GM19395 (cell line): ENCODE data around the gene SOCS3.
"Not testable (repeated sequence)": the region's sequence is repeated elsewhere in the genome, so short reads cannot be mapped to it uniquely, and the experiment has no call there.

Experiments
- ATAC-seq: cut with Tn5 transposase; IDR thresholded peaks from one replicate; pipeline ENCODE4 v1.9.1; 2021; ENCODE audit warnings: mild to moderate bottlenecking, moderate library complexity; ENCODE audit not compliant: unreplicated experiment

Gene SOCS3

GRCh38 chr17:78335209-78335608 lies 24.7 kb downstream of the SOCS3 start:
- ATAC-seq: no peak

DNA sequence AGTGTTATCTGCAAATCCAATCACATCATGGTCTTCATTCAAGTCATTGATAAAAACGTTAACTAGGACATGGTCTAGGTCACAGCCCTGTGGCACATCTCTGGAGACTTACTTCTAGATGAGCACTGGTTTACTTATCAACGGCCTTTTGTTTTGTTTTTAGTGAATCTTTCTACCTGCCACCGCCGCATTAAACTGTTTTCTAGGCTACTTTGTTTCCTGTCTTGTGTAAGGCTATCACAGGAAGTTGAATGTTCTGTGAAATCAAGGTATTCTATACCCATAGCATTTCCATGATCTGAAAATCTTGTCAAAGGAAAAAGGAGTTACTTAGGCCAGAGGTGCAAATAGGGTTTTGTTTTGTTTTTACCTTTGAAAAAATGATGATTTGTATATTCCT lies 26.9 kb downstream of the SOCS3 start:
- ATAC-seq: no peak

- not testable (repeated sequence) for ATAC-seq
Observed at GRCh38 chr17:78331355-78331754, 28.5 kb downstream of the SOCS3 start.

DNA sequence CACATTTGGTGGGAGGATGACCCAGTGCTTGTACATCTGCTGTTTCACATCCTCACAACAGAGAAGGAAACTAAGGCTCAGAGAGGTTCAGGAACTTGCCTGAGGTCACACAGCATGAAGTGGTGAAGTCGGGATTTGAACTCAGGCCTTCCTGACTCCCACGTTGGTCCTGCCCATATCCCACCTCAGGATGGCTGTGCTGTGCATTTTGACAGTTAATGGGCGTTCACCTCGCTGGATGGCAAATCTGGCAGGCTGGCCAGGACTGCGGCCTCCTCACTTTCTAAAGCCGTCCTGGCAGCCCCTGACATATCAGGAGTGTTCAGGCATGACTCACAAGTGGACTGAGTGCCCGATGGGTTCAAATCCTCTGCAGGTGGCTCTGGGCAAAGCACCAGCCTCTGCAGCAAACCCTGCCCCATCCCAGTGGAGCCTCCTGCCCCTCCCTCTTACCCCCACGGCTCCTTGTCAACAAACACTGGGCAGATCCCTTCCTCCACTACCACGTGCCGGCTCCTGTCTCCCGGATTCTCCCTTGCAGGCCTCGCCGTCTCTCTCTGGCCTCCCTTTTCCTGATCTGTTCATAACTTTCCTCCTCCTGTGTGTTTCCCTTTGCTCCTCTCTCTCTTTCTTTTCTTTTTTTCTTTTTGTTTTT lies 29.2 kb downstream of the SOCS3 start:
- ATAC-seq: no peak

DNA sequence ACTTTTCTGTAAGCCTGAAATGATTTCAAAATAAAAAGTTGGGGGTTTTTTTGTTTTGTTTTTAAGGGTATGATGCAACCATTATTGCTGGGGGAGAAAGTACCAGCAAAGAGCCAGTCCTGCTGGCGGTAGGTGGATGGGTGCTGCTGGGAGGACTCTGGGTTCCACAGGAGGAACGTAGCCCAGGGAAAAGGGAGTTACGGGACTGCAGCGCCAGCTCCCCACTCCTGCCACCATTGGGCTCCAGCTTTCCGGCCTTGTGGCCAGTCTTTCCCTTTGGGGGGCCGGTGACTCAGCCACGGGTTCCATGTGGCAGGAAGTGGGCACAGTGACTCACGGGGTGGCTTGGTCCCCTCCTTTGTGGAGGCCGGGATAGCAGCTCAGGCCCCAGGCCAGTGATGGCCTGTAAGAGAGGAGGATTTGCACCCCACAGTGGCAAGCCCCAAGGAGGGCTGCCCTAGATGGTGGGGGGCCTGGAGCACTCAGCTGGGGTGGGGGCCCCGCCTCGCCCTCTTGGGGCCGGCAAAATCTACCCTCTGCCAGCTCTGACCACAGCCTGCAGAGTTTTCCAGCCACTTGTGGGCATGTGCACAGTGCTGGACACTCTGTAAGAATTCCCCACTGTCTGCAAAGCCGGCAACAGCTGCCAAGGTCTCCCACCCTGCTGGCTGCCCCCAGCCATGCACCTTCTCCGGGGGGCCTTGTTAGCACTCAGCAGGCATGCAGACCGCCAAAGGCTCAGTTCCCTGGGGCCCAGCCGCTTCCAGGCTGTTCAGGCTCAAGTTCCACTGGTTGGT lies 30.4 kb downstream of the SOCS3 start:
- no peak for ATAC-seq

- no peak for ATAC-seq
Observed at GRCh38 chr17:78327880-78328279, 32.0 kb downstream of the SOCS3 start.

- ATAC-seq: no peak
Observed at GRCh38 chr17:78325076-78325687, 34.7 kb downstream of the SOCS3 start.

DNA sequence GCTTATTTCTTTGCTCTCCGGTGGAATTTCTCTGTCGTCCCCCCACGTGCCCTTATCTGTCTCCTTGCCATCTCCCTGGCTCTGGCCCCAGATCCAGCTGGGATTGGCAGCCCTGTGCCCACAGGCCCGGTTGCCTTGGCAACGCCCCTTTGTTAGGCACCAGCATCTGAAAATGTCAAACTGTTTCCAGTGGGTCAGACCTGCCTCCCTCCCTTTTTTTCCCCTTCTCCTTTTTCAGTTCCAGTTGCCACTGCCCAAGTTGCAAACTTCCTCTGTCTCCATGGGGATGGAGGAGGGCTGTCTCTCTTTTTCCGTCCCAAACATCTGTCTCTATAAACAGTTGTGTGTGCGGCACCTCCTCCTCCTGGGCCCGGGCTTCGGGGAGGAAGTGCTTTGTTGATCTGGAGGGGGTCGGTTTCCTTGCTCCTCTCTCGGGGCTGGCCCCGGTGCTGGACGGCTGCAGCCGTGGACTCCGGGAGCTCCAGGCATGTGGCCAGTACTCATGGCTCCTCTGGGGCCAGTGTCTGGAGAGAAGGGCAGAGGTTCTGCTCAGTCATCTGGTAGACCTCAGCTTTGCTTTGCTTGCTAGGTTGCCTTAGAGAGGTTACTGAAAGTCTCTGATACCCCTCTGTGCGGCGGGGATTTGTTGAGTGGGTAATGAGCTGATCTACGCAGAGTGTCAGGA lies 35.3 kb downstream of the SOCS3 start:
- no peak for ATAC-seq

DNA sequence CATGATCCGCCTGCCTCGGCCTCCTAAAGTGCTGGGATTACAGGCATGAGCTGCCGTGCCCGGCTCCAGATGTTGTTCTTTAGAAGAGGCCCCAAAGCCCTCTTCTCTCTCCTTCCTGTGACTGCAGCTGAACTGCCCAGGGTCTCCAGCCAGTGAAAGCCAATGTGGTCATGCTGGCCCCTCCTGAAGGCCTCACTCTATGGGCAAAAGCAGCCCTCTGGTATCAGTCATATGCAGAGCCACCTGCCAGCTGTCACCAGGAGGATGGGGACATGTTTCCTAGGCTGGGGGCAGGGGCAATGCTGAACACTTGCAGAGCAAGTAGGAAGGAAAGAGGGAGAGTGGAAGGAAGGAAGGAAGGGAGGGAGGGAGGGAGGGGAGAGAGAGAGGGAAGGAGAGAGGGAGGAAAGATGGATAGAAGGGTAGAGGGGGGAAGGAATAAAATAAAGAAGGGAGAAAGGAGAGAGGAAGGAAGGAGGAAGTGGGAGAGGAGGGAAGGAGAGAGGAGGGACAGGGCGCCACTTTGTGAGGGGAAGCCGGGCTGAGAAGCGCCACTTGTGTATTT lies 36.0 kb downstream of the SOCS3 start:
- ATAC-seq: no peak

DNA sequence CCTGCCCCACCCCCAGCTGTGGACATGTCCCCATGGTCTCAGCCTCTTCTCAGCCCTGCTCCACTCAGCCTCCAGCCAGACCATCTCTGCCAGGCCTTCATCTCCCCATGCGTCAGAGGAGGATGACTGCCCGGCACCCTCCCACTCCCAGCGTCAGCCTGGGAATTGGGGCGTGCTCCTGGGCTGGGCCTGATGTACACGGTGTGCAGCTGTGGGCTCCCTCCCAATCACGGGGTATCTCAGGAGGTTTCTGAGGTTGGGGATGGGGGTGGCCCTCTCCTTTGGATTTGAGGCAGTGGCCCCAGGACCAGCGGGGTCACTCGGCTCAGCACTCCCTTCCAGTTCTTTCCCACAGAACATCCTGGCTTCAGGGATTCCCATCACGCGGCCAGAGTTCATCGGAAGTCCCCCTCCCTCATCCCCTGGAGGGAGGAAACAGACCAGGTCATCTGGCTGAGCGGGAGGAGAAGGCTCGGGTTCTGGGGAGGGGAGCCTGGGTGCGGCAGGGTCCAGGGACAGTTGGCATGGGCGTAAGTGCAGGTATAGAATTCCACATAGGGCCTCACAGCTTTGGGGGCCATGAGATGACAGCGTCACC lies 36.9 kb downstream of the SOCS3 start:
- no peak for ATAC-seq

DNA sequence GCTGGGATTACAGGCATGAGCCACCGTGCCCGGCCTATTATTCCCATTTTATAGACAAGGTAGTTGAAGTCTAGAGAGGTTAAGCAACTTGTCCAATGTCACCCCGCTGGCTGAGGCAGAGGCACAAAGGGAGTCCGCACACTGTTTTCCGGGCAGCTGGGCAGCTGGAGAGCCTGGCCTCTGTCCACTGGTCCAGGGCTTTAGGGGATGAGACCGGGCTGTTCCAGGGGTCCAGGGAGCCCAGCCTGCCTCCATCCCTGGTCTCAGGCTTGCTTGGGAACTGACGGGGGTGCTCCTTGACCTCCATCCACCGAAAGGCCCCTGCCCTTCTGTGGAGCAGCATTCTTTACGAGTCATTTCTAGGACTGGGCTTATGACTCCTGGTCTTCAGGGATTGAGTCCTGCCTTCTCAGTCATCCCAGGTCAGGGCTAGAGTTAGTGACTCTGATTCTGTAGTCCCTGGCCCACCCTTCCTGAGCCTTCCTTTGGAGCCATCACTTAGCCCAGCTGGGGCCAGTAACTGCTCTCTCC lies 37.5 kb downstream of the SOCS3 start:
- no peak for ATAC-seq

DNA sequence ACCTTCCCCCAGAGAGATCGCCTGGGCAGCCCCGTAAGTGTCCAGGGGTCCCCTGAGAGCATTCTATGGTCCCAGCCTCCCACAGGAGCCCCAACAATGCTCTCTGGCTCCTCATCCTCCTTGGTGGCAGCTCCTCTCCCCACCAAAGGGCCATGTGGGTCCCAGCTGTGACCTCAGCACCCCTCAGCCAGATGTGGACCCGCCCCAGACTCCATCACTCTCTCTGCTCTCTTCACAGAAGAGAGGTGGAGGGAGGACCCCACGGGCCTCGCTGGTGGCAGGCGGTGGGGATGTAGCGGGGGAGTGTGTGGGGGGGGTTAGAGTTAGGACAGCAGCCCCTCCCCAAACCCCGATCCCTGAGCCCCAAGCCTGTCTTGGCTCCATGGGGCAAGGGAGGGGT lies 41.0 kb downstream of the SOCS3 start:
- no peak for ATAC-seq

DNA sequence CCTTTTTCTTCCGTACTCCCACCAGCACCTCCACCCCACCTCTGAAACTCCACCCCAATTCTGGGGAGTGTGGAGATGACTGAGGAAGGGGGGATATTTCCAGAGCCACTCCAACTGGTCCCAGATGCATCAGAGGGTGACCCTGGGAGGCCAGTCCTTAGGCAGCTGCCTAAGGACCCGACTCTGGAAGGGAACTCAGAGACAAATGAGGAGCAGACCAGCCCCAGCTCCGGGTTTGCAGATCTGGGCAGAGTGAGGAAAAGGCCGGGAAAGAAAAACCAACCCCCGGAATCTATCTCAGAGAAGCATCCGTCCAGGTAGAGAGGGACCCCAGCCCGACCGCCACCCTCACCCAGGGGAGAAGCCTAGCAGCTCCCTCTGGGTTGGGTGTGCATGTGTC lies 41.5 kb downstream of the SOCS3 start:
- no peak for ATAC-seq

- ATAC-seq: no peak
Observed at GRCh38 chr17:78317794-78318400, 42.0 kb downstream of the SOCS3 start.

- ATAC-seq: no peak
Observed at GRCh38 chr17:78316867-78317789, 42.7 kb downstream of the SOCS3 start.

GRCh38 chr17:78316115-78316866 lies 43.6 kb downstream of the SOCS3 start:
- ATAC-seq: no peak

DNA sequence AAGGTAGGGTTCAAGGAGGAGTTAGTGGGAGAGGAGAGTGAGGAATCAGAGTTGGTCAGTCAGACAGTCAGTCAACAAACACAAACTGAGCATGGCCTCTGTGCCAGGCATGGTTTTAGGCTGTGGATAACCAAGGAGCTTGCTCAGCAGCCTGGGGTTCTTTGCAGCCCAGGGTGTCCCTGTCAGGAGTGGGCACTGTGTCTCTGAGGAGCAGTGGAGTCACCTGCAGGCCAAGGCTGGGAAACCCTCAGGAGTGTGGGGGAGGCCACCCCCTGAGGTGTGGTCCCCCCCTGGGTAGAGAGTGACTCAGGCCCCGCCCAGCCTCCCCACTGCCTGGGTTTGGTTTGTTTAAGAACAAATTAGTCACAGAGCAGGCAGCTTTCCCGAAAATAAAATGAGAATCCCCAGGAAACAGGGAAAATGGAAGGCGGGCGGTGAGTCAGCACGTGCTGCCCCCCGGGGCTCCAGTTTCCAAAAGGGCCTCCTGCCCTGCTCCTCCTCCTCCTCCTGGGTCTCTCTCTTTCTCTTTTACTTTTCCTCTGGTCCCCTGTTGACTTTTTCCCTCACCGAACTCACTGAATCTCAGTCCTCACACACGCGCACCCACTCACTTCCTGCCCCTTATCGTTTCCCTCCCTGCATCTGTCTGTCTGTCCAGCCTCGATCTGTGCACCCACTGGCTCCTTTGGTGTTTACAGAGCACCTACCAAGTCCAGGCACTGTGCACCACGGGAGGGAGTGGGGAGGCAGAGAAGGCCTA lies 44.3 kb downstream of the SOCS3 start:
- ATAC-seq: no peak
